Liver (tissue), 9 donors: ENCODE data around the gene NR6A1. TPM values are rescaled to one million over a fixed set of nuclear protein-coding genes. Genes with fewer than 3 reads are reported as not detected.

Experiments
- DNase-seq: peaks from one replicate; pipeline ENCODE4 v3.0.0-alpha.2; 2017; ENCODE audit warnings: low spot score
- H3K27ac ChIP-seq, 2 donors: one replicate each; pipeline ENCODE4 v1.7.0; 2013; ENCODE audit warnings: inconsistent platforms in 2 of 2, low read length in 2 of 2, control low read depth in 1 of 2, low read depth in 1 of 2, mild to moderate bottlenecking in 1 of 2
- H3K27me3 ChIP-seq, 4 donors: one replicate each; pipeline versions ENCODE4 v1.6.1 to v1.7.0; 2013; ENCODE audit warnings: low read length in 3 of 4, inconsistent platforms in 1 of 4, mild to moderate bottlenecking in 1 of 4, moderate library complexity in 1 of 4; ENCODE audit not compliant: control insufficient read depth in 4 of 4, insufficient read depth in 4 of 4
- H3K36me3 ChIP-seq, 4 donors: one replicate each; pipeline versions ENCODE4 v1.6.1 to v1.7.0; 2013; ENCODE audit warnings: low read length in 3 of 4, mild to moderate bottlenecking in 3 of 4, low read depth in 1 of 4, moderate library complexity in 1 of 4; ENCODE audit not compliant: control insufficient read depth in 4 of 4, insufficient read depth in 3 of 4
- H3K4me1 ChIP-seq, 4 donors: one replicate each; pipeline versions ENCODE4 v1.6.1 to v1.7.0; 2013; ENCODE audit warnings: low read length in 3 of 4, mild to moderate bottlenecking in 3 of 4, moderate library complexity in 1 of 4; ENCODE audit not compliant: control insufficient read depth in 4 of 4, insufficient read depth in 4 of 4
- H3K4me3 ChIP-seq, 3 donors: one replicate each; pipeline versions ENCODE4 v1.6.1 to v1.7.0; 2013; ENCODE audit warnings: low read length in 3 of 3, control low read depth in 1 of 3, low read depth in 1 of 3, mild to moderate bottlenecking in 1 of 3
- H3K9ac ChIP-seq, 2 donors: one replicate each; pipeline ENCODE4 v1.7.0; 2013; ENCODE audit warnings: low read length in 2 of 2, mild to moderate bottlenecking in 2 of 2, moderate library complexity in 2 of 2, control low read depth in 1 of 2, low read depth in 1 of 2
- H3K9me3 ChIP-seq, 4 donors: one replicate each; pipeline versions ENCODE4 v1.6.1 to v1.7.0; 2013; ENCODE audit warnings: low read length in 3 of 4; ENCODE audit not compliant: control insufficient read depth in 4 of 4
- EGR1 ChIP-seq, 2 donors: IDR thresholded peaks; 2 replicates each; pipeline ENCODE4 v1.6.1; 2016 to 2018; ENCODE audit warnings: antibody characterized with exemption in 2 of 2, low read depth in 2 of 2
- FOXA1 ChIP-seq: IDR thresholded peaks from 2 replicates; pipeline ENCODE4 v1.6.1; 2016; ENCODE audit warnings: antibody characterized with exemption
- FOXA2 ChIP-seq: IDR thresholded peaks from 2 replicates; pipeline ENCODE4 v1.6.1; 2016; ENCODE audit warnings: antibody characterized with exemption
- HNF4A ChIP-seq, 2 donors: conservative IDR thresholded peaks; 2 replicates each; pipeline ENCODE4 v1.6.1; 2016; ENCODE audit warnings: antibody characterized with exemption in 2 of 2, mild to moderate bottlenecking in 2 of 2
- HNF4G ChIP-seq: IDR thresholded peaks from 2 replicates; pipeline ENCODE4 v1.6.1; 2016; ENCODE audit warnings: antibody characterized with exemption
- JUND ChIP-seq, 2 donors: IDR thresholded peaks; 2 replicates each; pipeline ENCODE4 v1.6.1; 2016; ENCODE audit warnings: antibody characterized with exemption in 2 of 2
- MAX ChIP-seq: IDR thresholded peaks from 2 replicates; pipeline ENCODE4 v1.6.1; 2016; ENCODE audit warnings: antibody characterized with exemption
- RXRA ChIP-seq, 2 donors: IDR thresholded peaks; 2 replicates each; pipeline ENCODE4 v1.6.1; 2017 to 2018; ENCODE audit warnings: antibody characterized with exemption in 2 of 2, mild to moderate bottlenecking in 1 of 2
- SP1 ChIP-seq: IDR thresholded peaks from 2 replicates; pipeline ENCODE4 v1.6.1; 2018; ENCODE audit warnings: antibody characterized with exemption, mild to moderate bottlenecking
- YY1 ChIP-seq: IDR thresholded peaks from 2 replicates; pipeline ENCODE4 v1.6.1; 2016; ENCODE audit warnings: antibody characterized with exemption, mild to moderate bottlenecking
- WGBS: extraction: QIAGEN DNeasy Blood & Tissue Kit; methylation state at CpG from one replicate; pipeline ENCODE4 v1.1.7; 2013; 5-methylcytosine and 5-hydroxymethylcytosine counted together
- polyA plus RNA-seq, 2 donors: library from polyadenylated mRNA; stranded (reverse) in 1 of 2; unstranded in 1 of 2; fragments of 200-250 nt in 1 of 2; fragments of >200 nt in 1 of 2; fragmentation: Nextera tagmentation in 1 of 2; extraction: Ambion mirVana in 1 of 2; gene quantifications; one replicate each; pipeline versions ENCODE4 v1.2.1 to v1.2.3, GENCODE V29; 2013 to 2015
- total RNA-seq, 2 donors: library from RNA; depleted of rRNA; stranded (reverse); fragments of >200 nt; gene quantifications; one replicate each; pipeline ENCODE4 v1.2.3, GENCODE V29; 2014
- TF ChIP-seq, protein P1 (sequence below): fragments of 150-350 bp; IDR thresholded peaks from 2 replicates; pipeline ENCODE4 v1.5.1; 2017; ENCODE audit warnings: improper control_type of control experiment, low read depth, low read length; ENCODE audit not compliant: missing input control
- TF ChIP-seq, protein P2 (sequence below): IDR thresholded peaks from 2 replicates; pipeline ENCODE4 v1.6.1; 2016; ENCODE audit warnings: antibody characterized with exemption
- TF ChIP-seq, protein P3 (sequence below): IDR thresholded peaks from 2 replicates; pipeline ENCODE4 v1.6.1; 2016; ENCODE audit warnings: antibody characterized with exemption, mild to moderate bottlenecking
- donor health status: healthy.
- donor health status: healthy.
- donor health status: healthy.
- donor health status: healthy.
- donor health status: healthy.

Gene NR6A1
- total and polyA plus RNA-seq, 4 donors: 0.72 to 6.1 (median 2.1) TPM

GRCh38 chr9:124680049-124680448, 91.1 kb downstream of the NR6A1 start:
- 94% methylated on average over 1 of the region's 1 CpG for WGBS
- TF ChIP-seq RXRA (IDR thresholded peaks at IDR 0.05) (no peak), SP1 (no peak), YY1 (no peak), EGR1 (IDR thresholded peaks at IDR 0.05; ENCODE audit: low read depth in 2 of 2) (no peak), HNF4G (no peak), FOXA1 (no peak)
- Histone ChIP-seq H3K27me3 (no peaks in the 10 kb centered on the region), H3K36me3 (peaks cover 0 to 2% (median 0%) of the 10 kb centered on the region in 4 donors), H3K27ac (no peak overlapping the region), H3K9ac (no peak overlapping the region), H3K9me3 (no peaks in the 10 kb centered on the region), H3K4me3 (no peak overlapping the region), H3K4me1 (peaks cover 0 to 26% (median 25%) of the 10 kb centered on the region in 4 donors)
- DNase-seq: no peak

GRCh38 chr9:124676159-124676551, 95.0 kb downstream of the NR6A1 start:
- Histone ChIP-seq H3K36me3 (peaks cover 0 to 2% (median 0%) of the 10 kb centered on the region in 4 donors), H3K4me1 (peaks cover 0 to 26% (median 23%) of the 10 kb centered on the region in 4 donors), H3K9me3 (no peaks in the 10 kb centered on the region), H3K9ac (no peak overlapping the region), H3K4me3 (no peak overlapping the region), H3K27ac (peak overlapping the region in 1 of 2 donors; percentile 13), H3K27me3 (no peaks in the 10 kb centered on the region)
- WGBS: 28% methylated on average over 2 of the region's 2 CpGs
- DNase-seq: no peak
- no peak for TF ChIP-seq MAX
- TF ChIP-seq, protein P1, sequence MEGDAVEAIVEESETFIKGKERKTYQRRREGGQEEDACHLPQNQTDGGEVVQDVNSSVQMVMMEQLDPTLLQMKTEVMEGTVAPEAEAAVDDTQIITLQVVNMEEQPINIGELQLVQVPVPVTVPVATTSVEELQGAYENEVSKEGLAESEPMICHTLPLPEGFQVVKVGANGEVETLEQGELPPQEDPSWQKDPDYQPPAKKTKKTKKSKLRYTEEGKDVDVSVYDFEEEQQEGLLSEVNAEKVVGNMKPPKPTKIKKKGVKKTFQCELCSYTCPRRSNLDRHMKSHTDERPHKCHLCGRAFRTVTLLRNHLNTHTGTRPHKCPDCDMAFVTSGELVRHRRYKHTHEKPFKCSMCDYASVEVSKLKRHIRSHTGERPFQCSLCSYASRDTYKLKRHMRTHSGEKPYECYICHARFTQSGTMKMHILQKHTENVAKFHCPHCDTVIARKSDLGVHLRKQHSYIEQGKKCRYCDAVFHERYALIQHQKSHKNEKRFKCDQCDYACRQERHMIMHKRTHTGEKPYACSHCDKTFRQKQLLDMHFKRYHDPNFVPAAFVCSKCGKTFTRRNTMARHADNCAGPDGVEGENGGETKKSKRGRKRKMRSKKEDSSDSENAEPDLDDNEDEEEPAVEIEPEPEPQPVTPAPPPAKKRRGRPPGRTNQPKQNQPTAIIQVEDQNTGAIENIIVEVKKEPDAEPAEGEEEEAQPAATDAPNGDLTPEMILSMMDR: no peak
- TF ChIP-seq JUND (IDR thresholded peaks at IDR 0.05): peak; percentile 15 to 19
- peak; percentile 26 to 53 for TF ChIP-seq HNF4A (conservative IDR thresholded peaks at IDR 0.05)
- TF ChIP-seq, protein P2, sequence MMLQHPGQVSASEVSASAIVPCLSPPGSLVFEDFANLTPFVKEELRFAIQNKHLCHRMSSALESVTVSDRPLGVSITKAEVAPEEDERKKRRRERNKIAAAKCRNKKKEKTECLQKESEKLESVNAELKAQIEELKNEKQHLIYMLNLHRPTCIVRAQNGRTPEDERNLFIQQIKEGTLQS: peak; percentile 29
- TF ChIP-seq FOXA2: peak; percentile 17
- TF ChIP-seq RXRA (IDR thresholded peaks at IDR 0.05): peak in 1 of 2 donors; percentile 7

GRCh38 chr9:124675261-124676158, 95.6 kb downstream of the NR6A1 start:
- Histone ChIP-seq H3K4me3 (no peak overlapping the region), H3K9me3 (no peaks in the 10 kb centered on the region), H3K27ac (peak overlapping the region in 1 of 2 donors; percentile 13), H3K4me1 (peaks cover 0 to 21% (median 18%) of the 10 kb centered on the region in 4 donors), H3K36me3 (peaks cover 0 to 2% (median 0%) of the 10 kb centered on the region in 4 donors), H3K27me3 (no peaks in the 10 kb centered on the region), H3K9ac (no peak overlapping the region)
- 43% methylated on average over 6 of the region's 6 CpGs for WGBS
- no peak for DNase-seq
- no peak for TF ChIP-seq RXRA (IDR thresholded peaks at IDR 0.05)
- TF ChIP-seq, protein P3, sequence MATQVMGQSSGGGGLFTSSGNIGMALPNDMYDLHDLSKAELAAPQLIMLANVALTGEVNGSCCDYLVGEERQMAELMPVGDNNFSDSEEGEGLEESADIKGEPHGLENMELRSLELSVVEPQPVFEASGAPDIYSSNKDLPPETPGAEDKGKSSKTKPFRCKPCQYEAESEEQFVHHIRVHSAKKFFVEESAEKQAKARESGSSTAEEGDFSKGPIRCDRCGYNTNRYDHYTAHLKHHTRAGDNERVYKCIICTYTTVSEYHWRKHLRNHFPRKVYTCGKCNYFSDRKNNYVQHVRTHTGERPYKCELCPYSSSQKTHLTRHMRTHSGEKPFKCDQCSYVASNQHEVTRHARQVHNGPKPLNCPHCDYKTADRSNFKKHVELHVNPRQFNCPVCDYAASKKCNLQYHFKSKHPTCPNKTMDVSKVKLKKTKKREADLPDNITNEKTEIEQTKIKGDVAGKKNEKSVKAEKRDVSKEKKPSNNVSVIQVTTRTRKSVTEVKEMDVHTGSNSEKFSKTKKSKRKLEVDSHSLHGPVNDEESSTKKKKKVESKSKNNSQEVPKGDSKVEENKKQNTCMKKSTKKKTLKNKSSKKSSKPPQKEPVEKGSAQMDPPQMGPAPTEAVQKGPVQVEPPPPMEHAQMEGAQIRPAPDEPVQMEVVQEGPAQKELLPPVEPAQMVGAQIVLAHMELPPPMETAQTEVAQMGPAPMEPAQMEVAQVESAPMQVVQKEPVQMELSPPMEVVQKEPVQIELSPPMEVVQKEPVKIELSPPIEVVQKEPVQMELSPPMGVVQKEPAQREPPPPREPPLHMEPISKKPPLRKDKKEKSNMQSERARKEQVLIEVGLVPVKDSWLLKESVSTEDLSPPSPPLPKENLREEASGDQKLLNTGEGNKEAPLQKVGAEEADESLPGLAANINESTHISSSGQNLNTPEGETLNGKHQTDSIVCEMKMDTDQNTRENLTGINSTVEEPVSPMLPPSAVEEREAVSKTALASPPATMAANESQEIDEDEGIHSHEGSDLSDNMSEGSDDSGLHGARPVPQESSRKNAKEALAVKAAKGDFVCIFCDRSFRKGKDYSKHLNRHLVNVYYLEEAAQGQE: no peak
- TF ChIP-seq HNF4A (conservative IDR thresholded peaks at IDR 0.05): peak; percentile 53 to 55
- TF ChIP-seq, protein P1: no peak
